Endothelial cell of umbilical vein (primary cell): ENCODE measurements around the gene GSTO1. TPM values are rescaled to one million over a fixed set of nuclear protein-coding genes. Genes with fewer than 3 reads are reported as not detected.

Source experiments
- BruUV-seq: library from RNA; stranded (reverse); fragments of 400-500 nt; replicated peaks from 2 replicates; lab custom pipeline; 2021; lab: Mats Ljungman, UMichigan
- CTCF ChIA-PET: fragments of 300-600, 350-600 bp; sonication (Branson Sonifier 250); formaldehyde crosslinking; loops from one replicate; lab custom pipeline; 2021; ENCODE audit warnings: antibody characterized with exemption, inconsistent platforms; lab: Charles Lee
- POLR2A ChIA-PET: fragments of 300-600, 350-600 bp; sonication (Branson Sonifier 250); formaldehyde crosslinking; loops from one replicate; lab custom pipeline; 2021; ENCODE audit warnings: antibody characterized with exemption, inconsistent platforms; lab: Charles Lee
- DNase-seq: peaks from one replicate; pipeline ENCODE4 v3.0.0-alpha.2; 2011; ENCODE audit warnings: low read depth, low spot score
- FAIRE-seq: peaks from 2 replicates; lab custom pipeline; 2011; peaks lifted over from hg19 to GRCh38; lab: Jason Lieb, UNC
- H2AFZ ChIP-seq: 2 replicates; pipeline ENCODE4 v1.6.0; 2012; ENCODE audit warnings: low read depth, low read length, control low read depth, inconsistent platforms
- H3K27ac ChIP-seq: 2 replicates; pipeline ENCODE4 v1.5.1; 2011; ENCODE audit warnings: low read depth, mild to moderate bottlenecking, control low read depth, low read length, moderate library complexity; ENCODE audit not compliant: insufficient read depth
- H3K27me3 ChIP-seq, 2 experiments: 2 replicates each; pipeline versions ENCODE4 v1.6.0 to v1.6.1; 2011; ENCODE audit warnings: low read length in 2 of 2, mixed read lengths in 1 of 2; ENCODE audit not compliant: control insufficient read depth in 2 of 2, insufficient read depth in 2 of 2
- H3K36me3 ChIP-seq, 2 experiments: 2 replicates in 1 of 2; 3 replicates in 1 of 2; pipeline ENCODE4 v1.5.1; 2011; ENCODE audit warnings: low read length in 2 of 2, mild to moderate bottlenecking in 1 of 2, moderate library complexity in 1 of 2; ENCODE audit not compliant: control insufficient read depth in 2 of 2, insufficient read depth in 2 of 2; ENCODE audit errors: extremely low read depth in 1 of 2
- H3K4me1 ChIP-seq: 3 replicates; pipeline ENCODE4 v1.5.1; 2011; ENCODE audit warnings: mild to moderate bottlenecking, low read length; ENCODE audit not compliant: control insufficient read depth, insufficient read depth; ENCODE audit errors: extremely low read depth
- H3K4me2 ChIP-seq: 2 replicates; pipeline ENCODE4 v1.6.1; 2011; ENCODE audit warnings: low read length, control low read depth, mixed read lengths; ENCODE audit not compliant: insufficient read depth
- H3K4me3 ChIP-seq, 3 experiments: fragments of 200-600 bp in 1 of 3; sonication (generic), shearing (Covaris generic) in 1 of 3; replicated peaks in 1 of 3; 2 replicates each; pipeline ENCODE4 v1.5.1; 2011 to 2016; ENCODE audit warnings: control low read depth in 3 of 3, low read length in 3 of 3, mild to moderate bottlenecking in 2 of 3, inconsistent platforms in 1 of 3, low read depth in 1 of 3, moderate library complexity in 1 of 3; ENCODE audit not compliant: insufficient read depth in 1 of 3
- H3K79me2 ChIP-seq: 2 replicates; pipeline ENCODE4 v1.6.0; 2012; ENCODE audit warnings: low read length, inconsistent platforms; ENCODE audit not compliant: control insufficient read depth, insufficient read depth
- H3K9ac ChIP-seq: replicated peaks from 2 replicates; pipeline ENCODE3; 2011; ENCODE audit warnings: low read length, control low read depth; ENCODE audit not compliant: insufficient read depth; ENCODE audit errors: extremely low read depth
- H3K9me1 ChIP-seq: replicated peaks from 3 replicates; pipeline ENCODE4 v1.6.0; 2011; ENCODE audit warnings: mild to moderate bottlenecking, low read length; ENCODE audit not compliant: control insufficient read depth, insufficient read depth; ENCODE audit errors: extremely low read depth
- H3K9me3 ChIP-seq: replicated peaks from 2 replicates; pipeline ENCODE4 v1.5.1; 2012; ENCODE audit warnings: low read length, inconsistent platforms; ENCODE audit not compliant: control insufficient read depth, insufficient read depth
- H4K20me1 ChIP-seq: replicated peaks from 2 replicates; pipeline ENCODE3; 2011; ENCODE audit warnings: mild to moderate bottlenecking, low read length; ENCODE audit not compliant: control insufficient read depth, insufficient read depth; ENCODE audit errors: extremely low read depth
- CTCF ChIP-seq, 2 donors: IDR thresholded peaks; 1 replicate in 1 of 2; 2 replicates in 1 of 2; pipeline ENCODE4 v1.5.1; 2011; ENCODE audit warnings: low read length in 2 of 2, mild to moderate bottlenecking in 2 of 2, moderate library complexity in 2 of 2, control low read depth in 1 of 2, inconsistent platforms in 1 of 2, low read depth in 1 of 2; ENCODE audit not compliant: insufficient read depth in 1 of 2; ENCODE audit errors: extremely low read depth in 1 of 2
- EZH2 ChIP-seq: IDR thresholded peaks from 2 replicates; pipeline ENCODE4 v1.6.1; 2012; ENCODE audit warnings: borderline replicate concordance, low read depth, mild to moderate bottlenecking, moderate library complexity, low read length, inconsistent platforms; ENCODE audit not compliant: severe bottlenecking
- FOS ChIP-seq: IDR thresholded peaks from 2 replicates; pipeline ENCODE4 v1.6.1; 2011; ENCODE audit warnings: mild to moderate bottlenecking, low read length, moderate library complexity, borderline replicate concordance; ENCODE audit not compliant: insufficient read depth
- GATA2 ChIP-seq: IDR thresholded peaks from 2 replicates; pipeline ENCODE4 v1.7.0; 2011; ENCODE audit warnings: low read depth, mild to moderate bottlenecking, moderate library complexity, mixed read lengths, low read length; ENCODE audit not compliant: insufficient read length, insufficient read depth
- JUN ChIP-seq: IDR thresholded peaks from 2 replicates; pipeline ENCODE4 v1.6.1; 2011; ENCODE audit warnings: borderline replicate concordance, low read depth; ENCODE audit not compliant: insufficient read length, insufficient read depth
- MAX ChIP-seq: IDR thresholded peaks from 2 replicates; pipeline ENCODE4 v1.6.1; 2011; ENCODE audit not compliant: insufficient read depth, insufficient read length
- MYC ChIP-seq: IDR thresholded peaks from one replicate; pipeline ENCODE4 v1.6.1; 2011; ENCODE audit warnings: mild to moderate bottlenecking, low read depth, low read length
- POLR2A ChIP-seq: IDR thresholded peaks from 2 replicates; pipeline ENCODE4 v1.6.1; 2012; ENCODE audit warnings: low read depth, mild to moderate bottlenecking, control low read depth, low read length
- POLR2AphosphoS5 ChIP-seq: IDR thresholded peaks from 2 replicates; pipeline ENCODE4 v1.6.1; 2012; ENCODE audit warnings: low read depth, mild to moderate bottlenecking, control low read depth, low read length, moderate library complexity; ENCODE audit not compliant: insufficient read depth
- dilution Hi-C: fragments of 300-500 bp; cut with MboI; formaldehyde crosslinking; loops from one replicate; pipeline ENCODE4 v1.15.0; 2019; ENCODE audit warnings: low sequenced_read_pairs; ENCODE audit not compliant: extremely low pct_ligation_motif_present
- intact Hi-C: fragments of 100-400 bp; cut with micrococcal nuclease; formaldehyde crosslinking; loops from one replicate; pipeline ENCODE4 v1.10.0; 2022
- polyA plus RNA-seq, 4 experiments: library from polyadenylated mRNA; depleted of rRNA in 3 of 4; stranded (reverse) in 3 of 4; unstranded in 1 of 4; fragments of >200 nt; gene quantifications; 2 replicates each; pipeline versions ENCODE4 v1.2.1 to v1.2.3, GENCODE V29; 2011 to 2012; ENCODE audit warnings: missing spikeins in 1 of 4
- total RNA-seq: library from RNA; stranded (reverse); gene quantifications from 2 replicates; pipeline ENCODE4 v1.2.3, GENCODE V29; 2021

The GSTO1 gene
- total and polyA plus RNA-seq, 2 donors (not counting 3 experiments of a cell fraction or from before 2014, with no cell fraction given): 124 to 211 TPM

GRCh38 chr10:104252368-104252767, 2.3 kb upstream of the GSTO1 start:
- Histone ChIP-seq H3K4me2 (no peak overlapping the region), H2AFZ (no peak overlapping the region), H3K9ac (no peak overlapping the region), H3K4me3 (no peak overlapping the region), H3K9me1 (no peaks in the 10 kb centered on the region), H3K4me1 (peaks cover 21% of the 10 kb centered on the region), H3K79me2 (peaks cover 30% of the 10 kb centered on the region), H3K36me3 (peaks cover 0 to under 1% of the 10 kb centered on the region in 2 experiments), H3K27ac (no peak overlapping the region), H3K27me3 (peaks cover 2% of the 10 kb centered on the region in 2 experiments), H4K20me1 (no peaks in the 10 kb centered on the region), H3K9me3 (no peaks in the 10 kb centered on the region)
- FAIRE-seq: no peak
- no peak for DNase-seq
- no peak for TF ChIP-seq MYC
- TF ChIP-seq POLR2A: no peak
- TF ChIP-seq POLR2AphosphoS5: no peak
- no peak for TF ChIP-seq JUN
- intact Hi-C loops: no loop called here
- POLR2A ChIA-PET: no interaction called here
- CTCF ChIA-PET: interaction anchor here (1.9 kb wide), 1 partner anchor 24 kb away, joined by 5 read pairs; no protein-coding TSS in a partner anchor
- dilution Hi-C loops: no loop called here
- BruUV-seq: no TSS peak

- Histone ChIP-seq H3K4me2 (no peak overlapping the region), H3K9me3 (no peaks in the 10 kb centered on the region), H2AFZ (no peak overlapping the region), H3K79me2 (peaks cover 37% of the 10 kb centered on the region), H3K4me3 (no peak overlapping the region), H3K27ac (no peak overlapping the region), H3K36me3 (peaks cover 2 to 3% of the 10 kb centered on the region in 2 experiments), H3K27me3 (peaks cover 2% of the 10 kb centered on the region in 2 experiments), H4K20me1 (no peaks in the 10 kb centered on the region), H3K9ac (no peak overlapping the region), H3K4me1 (peaks cover 28% of the 10 kb centered on the region), H3K9me1 (no peaks in the 10 kb centered on the region)
- dilution Hi-C loops (no loop called here), intact Hi-C loops (no loop called here)
- FAIRE-seq: no peak
- CTCF ChIA-PET: interaction anchor here (1.9 kb wide), 1 partner anchor 23 kb away, joined by 5 read pairs; no protein-coding TSS in a partner anchor
- no TSS peak for BruUV-seq
- POLR2A ChIA-PET: no interaction called here
- DNase-seq: no peak
- TF ChIP-seq MAX (no peak), EZH2 (no peak), FOS (no peak), MYC (no peak), CTCF (IDR thresholded peaks at IDR 0.05; ENCODE audit: extremely low read depth in 1 of 2, insufficient read depth in 1 of 2, low read depth in 1 of 2, low read length in 2 of 2) (no peak), GATA2 (no peak), JUN (no peak), POLR2A (no peak), POLR2AphosphoS5 (no peak)
Measured at GRCh38 chr10:104253106-104253505, 1.6 kb upstream of the GSTO1 start.
